SIG-M5 treated with dmso at 0.1 percent for 504 hours (cell line): ENCODE measurements around the gene ADAMTS8.

Experiments used
- DNase-seq: peaks from one replicate; lab custom pipeline; 2025; ENCODE audit not compliant: unreplicated experiment; lab: John Stamatoyannopoulos, UW

Gene ADAMTS8

DNA sequence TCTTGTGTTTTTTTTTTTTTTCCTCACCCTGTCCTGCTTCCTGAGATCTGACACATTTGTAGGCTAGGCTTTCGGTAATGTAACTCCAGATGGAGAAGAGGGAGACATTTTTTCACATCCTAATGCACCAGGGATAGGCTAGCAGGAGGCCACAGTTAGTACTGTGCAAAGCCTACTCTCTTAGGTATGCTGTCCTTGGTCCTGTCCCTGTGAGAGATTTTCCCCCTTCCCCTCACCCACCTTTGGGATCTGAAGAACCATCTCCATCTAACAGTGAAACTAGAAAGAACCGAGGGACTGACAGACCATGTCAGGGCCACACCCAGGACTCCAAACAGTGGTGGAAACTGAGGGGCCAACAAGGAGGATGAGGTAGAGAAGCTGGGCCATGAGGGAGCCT lies 29.2 kb downstream of the ADAMTS8 start:
- DNase-seq = no peak

DNA sequence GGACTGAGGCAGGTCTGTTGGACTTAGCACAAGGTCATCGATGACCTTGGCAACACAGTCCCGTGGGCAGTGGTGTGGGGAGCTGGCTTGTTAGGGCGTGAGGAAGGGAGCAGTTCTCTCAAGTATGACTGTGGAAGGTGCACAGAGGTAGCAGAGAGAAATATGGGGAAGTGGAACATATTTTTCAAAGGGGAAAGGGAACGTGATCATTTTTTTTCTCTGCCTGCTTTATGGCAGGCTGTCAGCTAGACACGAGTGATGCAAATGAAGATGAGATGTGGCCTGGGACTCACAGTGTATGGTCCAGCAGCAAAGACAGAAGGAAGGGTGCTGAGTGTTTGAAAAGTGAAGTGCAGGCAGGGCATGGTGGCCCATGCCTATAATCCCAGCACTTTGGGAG lies 30.6 kb downstream of the ADAMTS8 start:
- DNase-seq = no peak

DNA sequence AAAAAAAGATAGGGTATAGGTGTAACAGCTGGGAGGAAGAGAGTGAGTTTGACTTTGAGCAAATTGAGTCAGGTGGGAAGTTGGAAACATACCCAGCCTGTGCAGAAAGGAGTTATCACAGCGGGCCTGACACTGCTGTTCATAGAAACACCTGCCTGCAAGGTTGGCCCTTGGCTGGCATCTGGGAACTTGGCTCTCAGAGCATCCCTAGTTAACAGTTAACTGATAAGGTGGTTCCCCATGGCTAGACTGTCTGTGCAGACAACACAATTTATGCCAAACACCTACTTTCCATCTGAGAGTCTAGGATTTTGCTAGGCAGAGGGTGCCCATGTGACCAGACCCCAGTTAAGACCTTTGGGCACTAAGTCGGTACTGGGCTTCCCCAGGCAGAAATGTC lies 31.4 kb downstream of the ADAMTS8 start:
- DNase-seq = no peak

GRCh38 chr11:130394615-130395014 lies 33.8 kb downstream of the ADAMTS8 start:
- no peak for DNase-seq

DNA sequence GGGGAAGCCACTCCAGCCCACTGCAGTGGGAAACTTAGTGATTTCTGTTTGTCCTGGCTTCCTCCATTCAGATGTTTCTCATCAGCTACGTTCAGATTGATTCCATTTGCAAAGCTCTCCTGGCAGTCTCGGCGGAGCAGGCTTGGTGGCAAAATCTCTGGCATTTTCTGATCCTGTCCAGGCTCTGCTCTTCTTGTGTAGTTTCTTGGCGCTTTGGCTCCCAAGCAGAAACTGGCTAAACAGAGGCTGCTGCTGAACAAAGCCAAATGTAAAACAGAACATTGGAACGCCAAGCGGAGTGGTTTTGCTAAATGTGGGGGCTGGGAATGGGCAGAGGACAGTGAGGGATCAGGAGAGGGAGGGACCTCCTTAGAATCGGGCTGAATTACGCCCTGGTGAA lies 36.7 kb downstream of the ADAMTS8 start:
- DNase-seq = no peak

DNA sequence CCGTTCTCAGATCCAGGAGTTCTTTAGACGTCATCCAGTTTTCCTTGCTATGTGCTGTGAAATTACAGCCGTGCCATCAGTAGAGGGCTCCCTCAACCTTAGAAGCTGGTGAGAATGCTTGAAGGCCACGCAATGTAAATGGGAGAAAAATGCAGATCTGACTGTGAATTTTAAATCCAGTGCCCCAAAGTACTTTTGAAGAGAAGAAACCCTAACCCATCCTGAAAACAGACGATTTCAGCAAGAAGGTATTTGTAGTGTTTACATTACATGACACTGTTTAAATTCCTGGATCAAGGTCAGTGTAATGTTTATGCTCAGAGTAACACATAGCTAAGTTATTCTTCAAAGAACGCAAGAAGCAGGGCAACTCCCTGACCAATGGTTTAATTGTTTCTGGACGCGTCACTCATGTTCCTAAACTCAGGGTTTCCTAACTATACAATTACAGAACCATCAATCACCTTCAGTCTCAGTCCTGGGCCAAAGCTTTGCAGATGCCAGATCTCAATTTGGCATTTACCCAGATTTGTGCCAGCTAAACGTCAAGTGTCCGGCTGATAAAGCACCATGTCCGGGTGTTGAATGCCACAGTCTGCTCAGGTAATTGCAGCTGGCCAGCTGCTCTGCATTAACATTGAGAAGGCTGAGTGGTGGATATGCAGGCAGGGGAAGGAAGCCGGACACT lies 38.2 kb downstream of the ADAMTS8 start:
- DNase-seq = peak; percentile 18

DNA sequence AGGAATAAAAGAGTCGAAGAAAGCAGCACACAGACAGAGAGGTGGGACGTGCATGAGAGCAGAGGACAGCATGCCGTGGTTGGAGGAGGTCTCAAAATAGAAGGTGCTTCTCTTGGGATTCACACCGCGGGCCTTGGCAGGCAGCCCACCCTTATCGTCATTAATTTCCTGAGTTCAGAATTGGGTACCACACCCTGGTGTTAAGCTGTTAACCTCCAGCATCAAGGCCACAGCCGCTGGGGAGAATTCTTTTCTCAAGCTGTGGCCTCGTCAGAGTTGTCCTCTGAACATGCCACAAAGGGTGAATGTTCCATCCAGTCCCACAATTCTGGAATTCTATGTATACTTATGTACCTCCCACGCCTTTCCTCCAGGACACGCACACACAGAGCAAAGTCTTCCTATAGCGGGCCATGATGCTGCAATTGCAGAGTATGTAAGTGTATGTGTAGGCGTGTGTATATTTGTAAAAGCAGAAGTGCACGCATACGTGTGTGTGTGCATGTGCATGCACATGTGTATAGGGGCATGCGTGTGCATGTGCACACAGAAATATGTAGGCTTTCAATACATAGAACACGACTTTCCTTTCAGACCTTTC lies 39.0 kb downstream of the ADAMTS8 start:
- no peak for DNase-seq

DNA sequence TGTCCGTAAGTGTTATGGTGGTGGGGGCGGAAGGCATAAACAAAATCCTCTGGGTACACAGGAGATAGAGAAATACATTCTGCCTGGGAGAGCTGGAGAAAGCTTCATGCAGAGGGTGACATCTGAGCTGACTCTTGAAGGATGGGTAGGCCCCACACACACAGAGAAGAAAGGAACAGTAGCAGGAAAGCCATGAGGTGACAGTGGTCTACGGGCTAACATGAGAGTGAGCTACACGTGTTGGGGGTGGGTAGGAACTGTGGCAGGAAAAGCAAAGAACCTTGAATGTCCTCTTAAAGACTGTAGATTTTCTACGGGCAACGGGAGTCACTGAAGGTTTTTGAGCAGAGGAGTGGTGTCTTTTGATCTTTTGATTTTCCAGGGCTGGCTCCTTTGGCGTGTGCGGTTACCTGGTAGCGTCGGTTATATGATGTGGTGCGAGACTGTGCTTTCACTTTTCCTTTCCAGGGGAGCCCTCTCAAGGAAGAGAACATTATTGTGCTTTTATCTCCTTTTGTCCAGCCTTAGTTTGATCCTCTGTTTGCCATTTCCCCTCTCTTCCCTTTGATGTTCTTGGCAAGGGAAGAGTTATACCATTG lies 39.7 kb downstream of the ADAMTS8 start:
- DNase-seq = no peak

- no peak for DNase-seq
Observed at GRCh38 chr11:130386056-130386455, 42.4 kb downstream of the ADAMTS8 start.

DNA sequence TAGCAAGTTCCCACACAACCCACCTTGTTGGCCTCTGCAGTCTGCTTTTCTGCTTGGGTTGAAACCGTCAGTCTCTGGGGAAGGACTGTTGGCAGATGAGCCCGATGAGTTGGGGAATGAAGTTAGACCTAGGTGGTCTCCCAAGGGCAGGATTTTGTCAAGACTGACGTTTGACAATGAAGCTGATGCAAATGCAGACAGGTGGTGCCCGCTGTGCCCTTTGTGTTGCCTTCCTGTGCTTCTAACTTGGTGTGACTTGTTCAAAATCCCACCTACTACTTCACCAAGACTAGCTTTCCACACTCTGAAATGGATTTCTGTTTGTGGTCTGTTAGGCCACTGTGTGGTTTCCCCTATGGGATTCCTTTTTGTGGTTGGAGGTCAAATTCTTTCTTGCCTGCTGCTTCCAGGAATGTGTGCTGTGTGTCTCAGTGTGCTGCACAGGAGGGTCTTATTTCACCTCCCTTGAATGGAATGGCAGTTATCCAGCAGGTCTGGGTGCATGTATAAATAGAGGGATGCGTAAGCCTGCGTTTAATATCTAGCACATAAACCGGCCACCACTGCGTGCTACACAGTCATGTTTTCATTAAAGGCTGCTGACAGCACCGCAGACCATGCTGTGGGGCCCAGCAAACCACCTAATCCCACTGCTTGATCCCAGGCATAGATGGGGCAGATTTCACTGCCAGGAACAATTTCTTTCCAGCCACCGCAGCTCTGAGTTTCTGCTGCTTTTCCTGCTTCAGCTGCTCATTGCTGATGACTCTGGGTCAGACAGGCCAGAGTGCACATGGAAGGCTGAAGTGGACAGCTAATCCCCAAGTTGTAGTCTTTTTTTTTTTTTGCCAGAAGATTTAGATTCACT lies 44.8 kb downstream of the ADAMTS8 start:
- no peak for DNase-seq

DNA sequence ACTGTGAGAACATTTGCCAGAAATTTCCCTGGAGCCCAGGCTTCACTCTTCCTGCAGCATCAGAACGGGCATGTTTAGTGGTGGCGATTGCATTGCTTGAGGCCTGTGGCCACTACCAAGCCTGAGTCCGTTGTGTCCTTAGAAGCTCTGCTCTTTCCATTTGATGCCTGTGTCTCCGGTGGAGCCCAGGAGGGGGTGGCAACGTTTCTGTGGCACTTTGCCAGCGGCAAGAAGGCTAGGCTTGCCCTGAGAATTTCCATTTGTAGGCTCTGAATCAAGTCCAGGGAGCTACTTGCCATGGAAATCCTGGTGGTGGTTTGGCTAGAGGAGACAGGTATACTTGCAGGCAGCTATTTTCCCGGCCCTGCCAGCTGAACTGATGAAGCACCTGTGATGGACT lies 47.1 kb downstream of the ADAMTS8 start:
- DNase-seq = no peak

DNA sequence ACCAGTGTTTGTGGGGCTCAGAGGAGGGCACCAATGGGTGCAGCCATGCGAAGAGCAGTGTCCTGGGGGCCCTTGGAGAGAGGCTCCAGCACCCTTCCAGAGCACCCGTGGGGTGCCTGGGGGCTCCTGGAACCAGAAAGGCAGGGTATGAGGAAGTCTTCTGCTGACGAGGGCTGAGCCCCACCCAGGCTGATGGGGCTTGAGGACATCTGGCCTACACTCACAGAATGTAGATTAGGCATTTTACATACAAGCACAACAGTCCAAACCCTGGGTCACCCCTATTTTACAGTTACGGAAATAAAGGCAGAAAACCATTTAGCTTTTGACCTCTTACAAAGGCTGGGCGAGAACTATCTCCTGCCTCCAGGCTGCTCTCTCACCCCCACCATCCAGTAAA lies 47.6 kb downstream of the ADAMTS8 start:
- no peak for DNase-seq

DNA sequence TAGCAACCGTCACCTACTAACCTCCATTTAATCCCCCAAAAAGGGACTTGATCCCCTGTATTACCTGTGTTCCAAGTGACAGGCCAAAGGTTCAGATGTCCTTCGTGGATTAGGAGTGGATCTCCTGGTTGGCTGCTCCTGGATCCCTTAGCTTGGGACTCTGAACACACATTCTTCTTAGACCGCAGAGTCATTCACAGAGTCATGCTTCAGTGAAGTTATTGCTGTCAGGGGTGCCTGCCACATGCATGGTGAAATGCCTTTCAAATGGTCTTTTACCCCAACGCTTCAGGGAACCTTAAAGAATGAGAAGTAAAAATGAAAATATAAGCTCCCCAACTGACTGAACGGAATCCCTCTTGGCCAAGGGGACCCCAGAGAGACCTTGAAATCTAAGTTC lies 49.1 kb downstream of the ADAMTS8 start:
- DNase-seq = no peak

DNA sequence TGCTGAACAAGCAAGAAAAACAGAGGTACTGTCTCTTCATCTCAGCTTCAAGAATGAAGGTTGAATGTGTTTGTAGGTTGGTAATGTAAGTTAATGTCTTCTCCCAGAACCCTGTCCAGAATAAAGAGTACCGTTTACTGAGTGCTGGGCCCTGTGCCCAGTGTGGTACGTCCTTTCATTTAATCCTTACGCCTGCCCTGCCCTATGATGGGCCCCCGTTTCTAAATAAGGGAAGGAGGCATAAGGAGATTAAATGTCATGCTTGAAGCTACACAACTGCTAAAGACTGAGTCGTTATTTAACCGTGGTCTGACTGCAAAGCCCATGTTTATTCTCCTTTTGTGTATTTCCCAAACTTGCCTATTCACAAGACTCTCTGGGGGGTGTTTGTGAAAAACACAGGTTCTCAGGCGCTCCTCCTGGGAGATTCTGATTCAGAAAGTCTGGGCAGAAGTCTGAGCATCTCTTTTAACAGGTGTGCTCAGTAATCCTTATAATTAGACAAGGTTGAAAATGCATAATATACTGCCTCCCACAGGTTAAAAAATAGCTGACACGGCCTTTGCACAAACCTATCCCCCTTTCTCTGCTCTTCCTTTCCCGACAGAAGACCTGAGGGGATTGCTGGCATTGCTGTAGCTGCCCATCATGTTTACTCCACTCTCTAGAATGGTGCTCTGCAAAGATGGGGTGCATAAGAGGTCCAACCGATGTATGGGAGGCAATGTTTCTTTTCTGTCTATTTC lies 57.4 kb downstream of the ADAMTS8 start:
- DNase-seq = no peak

DNA sequence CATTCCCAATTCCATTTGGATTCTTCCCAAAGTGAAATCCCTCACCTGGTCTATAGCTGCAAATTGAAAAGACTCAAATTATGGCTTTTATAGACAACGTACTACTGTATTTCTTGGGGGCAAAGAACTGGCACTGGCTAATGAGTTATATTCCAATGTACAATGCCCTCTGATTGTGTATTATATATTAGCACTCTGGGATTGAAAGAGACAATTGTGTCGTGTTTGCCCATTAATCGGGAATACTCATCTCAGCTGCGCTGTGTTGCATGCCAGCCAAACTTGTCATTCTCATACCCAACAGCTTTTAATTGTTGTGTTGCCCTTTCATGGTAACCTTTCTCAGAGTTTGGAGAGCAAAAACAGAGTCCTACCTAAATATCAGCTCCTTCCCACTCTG lies 58.7 kb downstream of the ADAMTS8 start:
- DNase-seq = no peak

DNA sequence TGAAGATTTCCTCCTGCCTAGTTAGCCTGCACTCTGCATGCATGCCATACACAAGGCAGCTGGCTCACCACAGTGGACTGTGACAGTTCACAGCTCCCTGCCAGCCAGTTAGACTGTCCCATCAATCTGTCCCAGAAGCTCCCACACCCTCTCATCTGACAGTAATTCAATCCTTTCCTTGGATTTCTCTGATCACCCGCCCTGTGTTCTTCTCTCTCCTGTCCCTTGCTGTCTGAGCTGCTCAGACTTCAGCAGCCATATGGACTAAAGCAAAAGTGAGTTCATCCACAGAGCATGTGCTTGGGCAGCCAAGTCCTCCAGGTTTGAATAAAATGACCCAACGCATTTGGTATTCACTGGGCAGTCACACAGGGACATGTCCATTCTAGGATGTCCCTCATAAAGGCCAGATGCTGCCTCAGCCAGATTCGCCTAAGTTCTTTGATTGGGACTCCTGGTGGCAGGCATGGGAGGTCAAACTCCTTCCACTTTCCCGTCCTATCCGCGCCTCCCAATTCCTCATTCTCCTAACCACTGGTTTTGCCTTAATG lies 59.2 kb downstream of the ADAMTS8 start:
- no peak for DNase-seq

GRCh38 chr11:130359419-130359818 lies 69.0 kb downstream of the ADAMTS8 start:
- DNase-seq = peak; percentile 56

GRCh38 chr11:130358398-130358797 lies 70.0 kb downstream of the ADAMTS8 start:
- no peak for DNase-seq
